Heart left ventricle (tissue), 13 donors: ENCODE measurements around the gene RAB40C.

Experiments used
- CTCF ChIP-seq, 12 donors: fragments of 200-600 bp; sonication (generic) in 4 of 12; IDR thresholded peaks; one replicate each; pipeline versions ENCODE4 v1.5.0 to v1.8.0; 2018 to 2022; ENCODE audit warnings: antibody characterized with exemption in 12 of 12, mild to moderate bottlenecking in 5 of 12
- POLR2A ChIP-seq, 2 donors: fragments of 450-650 bp; IDR thresholded peaks; one replicate each; pipeline ENCODE4 v1.6.1; 2017; ENCODE audit warnings: antibody characterized with exemption in 2 of 2, mild to moderate bottlenecking in 2 of 2, moderate library complexity in 2 of 2
- donor health status: ischemic (EF 13 %, LVEDD 7.1; RV severe dilation, severe dysfunction).
- donor health status: DM: no; HTN: yes; CAD: no.
- donor health status: DM: no; HTN: no; CAD: no.
- donor health status: ischemic (EF 25% LVEDD 6.9; RV normal size, moderate dysfunction).
- donor health status: ischemic (EF 25% LVEDD 5.7; RV mildly dilated, moderate dysfunction).
- donor health status: ischemic (EF 35%, LVEDD 5.7; RV mildly dilated, moderate dysfunction).
- donor health status: nonischemic (EF 11% LVEDD 7.7; RV severe dilation, severe dysfunction).
- donor health status: DM: yes; HTN: yes; CAD: no.
- donor health status: PGD.
- donor health status: ischemic (EF 29% LVEDD 5.4; RV normal size, mild dysfunction).
- donor health status: nonischemic (EF 23%, LVEDD 6.1; RV moderate dilation, normal function).

GRCh38 chr16:589658-590187 is at the start of gene RAB40C:
- peak in 5 of 12 donors; percentile 23 to 44 (median 28) for TF ChIP-seq CTCF (IDR thresholded peaks at IDR 0.05)
- no peak for TF ChIP-seq POLR2A (IDR thresholded peaks at IDR 0.05)
